ENCODE measurements around the gene NUTF2. TPM values are rescaled to one million over a fixed set of nuclear protein-coding genes. Genes with fewer than 3 reads are reported as not detected.

Gene NUTF2
- total and polyA plus RNA-seq, 4 donors, result 49.7 to 164 (median 101) TPM

GRCh38 chr16:67879936-67880335, 33.2 kb downstream of the NUTF2 start:
- no peak overlapping the region for H3K27ac ChIP-seq (ENCODE audit: low read depth in 1 of 2, low read length in 1 of 2)
- H3K9me3 ChIP-seq (ENCODE audit: control insufficient read depth in 4 of 4, insufficient read depth in 3 of 4, low read length in 3 of 4), result no peaks in the 10 kb centered on the region
- ATAC-seq (ENCODE audit: insufficient read depth, low FRiP score), result no peak
- no peak overlapping the region for H3K4me3 ChIP-seq
- TF ChIP-seq CTCF (IDR thresholded peaks at IDR 0.05; ENCODE audit: control extremely low read depth, extremely low read depth), result no peak
- peaks cover 10 to 82% (median 60%) of the 10 kb centered on the region in 4 donors for H3K36me3 ChIP-seq (ENCODE audit: control insufficient read depth in 4 of 4, insufficient read depth in 4 of 4, low read length in 4 of 4)
- DNase-seq, result no peak
- WGBS, 2 donors, result 91 to 94% methylated on average over 5 of the region's 5 CpGs
- peaks cover 0 to 8% (median 3%) of the 10 kb centered on the region in 5 donors for H3K4me1 ChIP-seq (ENCODE audit: control insufficient read depth in 5 of 5, insufficient read depth in 5 of 5, low read length in 5 of 5)
- H3K9ac ChIP-seq (ENCODE audit: insufficient read depth in 1 of 2, low read length in 2 of 2), result no peak overlapping the region
- no peaks in the 10 kb centered on the region for H3K27me3 ChIP-seq (ENCODE audit: control insufficient read depth in 3 of 3, insufficient read depth in 3 of 3, low read length in 2 of 3)

- no peak for ATAC-seq (ENCODE audit: insufficient read depth, low FRiP score)
- WGBS, 2 donors, result 94 to 96% methylated on average over 13 of the region's 13 CpGs
- Histone ChIP-seq H3K27me3 (ENCODE audit: control insufficient read depth in 3 of 3, insufficient read depth in 3 of 3, low read length in 2 of 3) (no peaks in the 10 kb centered on the region), H3K36me3 (ENCODE audit: control insufficient read depth in 4 of 4, insufficient read depth in 4 of 4, low read length in 4 of 4) (peaks cover 10 to 81% (median 59%) of the 10 kb centered on the region in 4 donors), H3K4me3 (no peak overlapping the region), H3K4me1 (ENCODE audit: control insufficient read depth in 5 of 5, insufficient read depth in 5 of 5, low read length in 5 of 5) (peaks cover 0 to 11% (median 3%) of the 10 kb centered on the region in 5 donors), H3K9ac (ENCODE audit: insufficient read depth in 1 of 2, low read length in 2 of 2) (no peak overlapping the region), H3K9me3 (ENCODE audit: control insufficient read depth in 4 of 4, insufficient read depth in 3 of 4, low read length in 3 of 4) (no peaks in the 10 kb centered on the region), H3K27ac (ENCODE audit: low read depth in 1 of 2, low read length in 1 of 2) (no peak overlapping the region)
- DNase-seq, result no peak
- no peak for TF ChIP-seq CTCF (IDR thresholded peaks at IDR 0.05; ENCODE audit: control extremely low read depth, extremely low read depth)
Observed at GRCh38 chr16:67880584-67880983, 33.9 kb downstream of the NUTF2 start.

- Histone ChIP-seq H3K9ac (ENCODE audit: insufficient read depth in 1 of 2, low read length in 2 of 2) (no peak overlapping the region), H3K36me3 (ENCODE audit: control insufficient read depth in 4 of 4, insufficient read depth in 4 of 4, low read length in 4 of 4) (peaks cover 10 to 79% (median 59%) of the 10 kb centered on the region in 4 donors), H3K9me3 (ENCODE audit: control insufficient read depth in 4 of 4, insufficient read depth in 3 of 4, low read length in 3 of 4) (no peaks in the 10 kb centered on the region), H3K27me3 (ENCODE audit: control insufficient read depth in 3 of 3, insufficient read depth in 3 of 3, low read length in 2 of 3) (no peaks in the 10 kb centered on the region), H3K27ac (ENCODE audit: low read depth in 1 of 2, low read length in 1 of 2) (peak overlapping the region in 1 of 2 donors; percentile 63), H3K4me1 (ENCODE audit: control insufficient read depth in 5 of 5, insufficient read depth in 5 of 5, low read length in 5 of 5) (peaks cover 0 to 11% (median 3%) of the 10 kb centered on the region in 5 donors), H3K4me3 (no peak overlapping the region)
- no peak for TF ChIP-seq CTCF (IDR thresholded peaks at IDR 0.05; ENCODE audit: control extremely low read depth, extremely low read depth)
- DNase-seq (no peak), ATAC-seq (ENCODE audit: insufficient read depth, low FRiP score) (no peak)
- whole genome bisulfite sequencing, 2 donors, result 93 to 94% methylated on average over 21 of the region's 21 CpGs
Observed at GRCh38 chr16:67881621-67882161, 35.0 kb downstream of the NUTF2 start.

All from lung (tissue), 12 donors.